Inferior parietal cortex (tissue), 1 donor: ENCODE data around the gene SMIM10L2A.
"Not testable (repeated sequence)": the region's sequence is repeated elsewhere in the genome, so short reads cannot be mapped to it uniquely, and the experiment has no call there.

Experiments
- DNase-seq: peaks from one replicate; pipeline ENCODE4 v3.0.0-alpha.2; 2016; ENCODE audit errors: extremely low spot score

SMIM10L2A gene

GRCh38 chrX:135453381-135453780, 31.6 kb downstream of the SMIM10L2A start:
- no peak for DNase-seq

DNA sequence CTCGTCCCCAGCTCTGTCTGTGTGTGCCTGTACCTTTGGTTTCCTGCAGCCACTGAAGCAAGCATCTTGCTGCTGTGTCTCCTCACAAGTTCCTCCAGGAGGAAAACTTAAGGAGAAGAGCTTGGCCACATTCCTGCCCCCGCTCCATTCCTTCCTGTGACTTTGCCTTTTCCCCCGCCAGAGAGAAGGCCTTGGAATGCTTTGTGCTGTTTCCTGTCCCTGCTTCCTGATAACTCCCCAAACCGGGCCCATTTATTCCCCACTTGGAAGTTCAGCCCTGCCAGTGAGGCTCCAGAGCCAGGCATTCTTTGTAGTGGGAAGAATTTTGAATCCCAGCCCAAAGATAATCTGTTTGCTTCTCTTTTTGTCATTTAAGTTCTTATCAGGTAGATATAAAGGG, 33.1 kb downstream of the SMIM10L2A start:
- DNase-seq, result no peak

- DNase-seq, result not testable (repeated sequence)
These were observed 40.0 kb downstream of the SMIM10L2A start for GRCh38 chrX:135461756-135462155.

DNA sequence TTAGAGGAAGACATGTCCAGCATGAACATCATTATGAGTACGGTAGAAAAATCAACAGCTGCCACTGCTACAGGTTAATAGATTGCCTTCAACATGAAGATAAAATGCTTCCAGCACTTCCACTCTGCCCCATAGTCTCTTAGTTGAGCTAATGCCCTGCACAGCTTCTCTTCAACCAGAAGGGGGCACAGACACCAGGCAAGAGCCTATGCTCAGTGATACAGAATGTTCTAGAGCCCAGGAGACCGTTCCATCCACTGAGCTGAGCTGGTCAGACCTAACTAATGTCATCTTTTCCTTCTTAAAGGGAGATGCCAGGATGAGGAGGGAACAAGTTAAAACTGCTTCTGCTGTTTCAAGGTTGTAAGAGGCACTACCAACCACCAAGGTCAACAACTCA, 42.2 kb downstream of the SMIM10L2A start:
- DNase-seq, result no peak

DNA sequence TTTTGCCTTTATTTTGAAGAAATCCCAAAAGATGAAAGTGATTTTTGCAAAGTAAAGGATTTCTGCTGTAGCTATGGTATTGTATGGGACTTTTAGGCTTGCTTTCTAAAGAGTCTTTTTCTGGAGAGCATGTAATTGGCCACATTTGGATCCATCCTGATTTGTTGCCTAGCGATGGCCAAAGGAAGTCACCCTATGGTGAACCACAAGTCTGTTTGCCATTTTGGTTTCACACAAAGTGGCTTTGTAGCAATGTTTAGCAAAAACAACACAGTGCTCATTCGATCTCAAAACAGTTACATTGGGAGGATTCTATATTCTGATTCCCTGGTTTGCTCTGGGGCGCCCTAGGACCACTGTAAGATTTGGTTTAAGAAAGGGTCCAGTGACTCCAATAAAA, 54.6 kb downstream of the SMIM10L2A start:
- DNase-seq, result no peak

DNA sequence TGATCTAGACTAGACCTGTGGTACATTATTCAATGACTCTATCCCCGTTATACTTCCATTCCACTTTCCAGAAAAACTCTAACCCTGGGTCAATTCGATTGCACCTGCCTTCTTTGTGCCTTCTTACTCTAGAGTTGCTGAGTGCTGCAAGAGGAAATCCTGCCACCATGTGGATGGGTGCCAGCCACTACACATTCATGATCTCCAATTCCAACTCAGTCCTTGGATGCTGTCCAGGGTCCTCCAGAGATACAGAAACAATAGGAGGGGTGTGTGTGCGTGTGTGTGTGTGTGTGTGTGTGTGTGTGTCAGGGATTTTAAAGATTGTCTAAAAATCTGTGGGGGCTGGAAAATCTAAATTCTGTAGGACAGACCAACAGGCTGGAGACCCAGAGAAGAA, 55.8 kb downstream of the SMIM10L2A start:
- peak; percentile 58 for DNase-seq
